CD1c-positive myeloid dendritic cell (primary cell): ENCODE data around the gene SNRNP35.
"Not testable (repeated sequence)": the region's sequence is repeated elsewhere in the genome, so short reads cannot be mapped to it uniquely, and the experiment has no call there.

Source experiments
- DNase-seq: peaks from one replicate; pipeline ENCODE4 v3.0.0-alpha.2; 2016; ENCODE audit errors: extremely low spot score

The SNRNP35 gene, protein sequence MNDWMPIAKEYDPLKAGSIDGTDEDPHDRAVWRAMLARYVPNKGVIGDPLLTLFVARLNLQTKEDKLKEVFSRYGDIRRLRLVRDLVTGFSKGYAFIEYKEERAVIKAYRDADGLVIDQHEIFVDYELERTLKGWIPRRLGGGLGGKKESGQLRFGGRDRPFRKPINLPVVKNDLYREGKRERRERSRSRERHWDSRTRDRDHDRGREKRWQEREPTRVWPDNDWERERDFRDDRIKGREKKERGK

DNA sequence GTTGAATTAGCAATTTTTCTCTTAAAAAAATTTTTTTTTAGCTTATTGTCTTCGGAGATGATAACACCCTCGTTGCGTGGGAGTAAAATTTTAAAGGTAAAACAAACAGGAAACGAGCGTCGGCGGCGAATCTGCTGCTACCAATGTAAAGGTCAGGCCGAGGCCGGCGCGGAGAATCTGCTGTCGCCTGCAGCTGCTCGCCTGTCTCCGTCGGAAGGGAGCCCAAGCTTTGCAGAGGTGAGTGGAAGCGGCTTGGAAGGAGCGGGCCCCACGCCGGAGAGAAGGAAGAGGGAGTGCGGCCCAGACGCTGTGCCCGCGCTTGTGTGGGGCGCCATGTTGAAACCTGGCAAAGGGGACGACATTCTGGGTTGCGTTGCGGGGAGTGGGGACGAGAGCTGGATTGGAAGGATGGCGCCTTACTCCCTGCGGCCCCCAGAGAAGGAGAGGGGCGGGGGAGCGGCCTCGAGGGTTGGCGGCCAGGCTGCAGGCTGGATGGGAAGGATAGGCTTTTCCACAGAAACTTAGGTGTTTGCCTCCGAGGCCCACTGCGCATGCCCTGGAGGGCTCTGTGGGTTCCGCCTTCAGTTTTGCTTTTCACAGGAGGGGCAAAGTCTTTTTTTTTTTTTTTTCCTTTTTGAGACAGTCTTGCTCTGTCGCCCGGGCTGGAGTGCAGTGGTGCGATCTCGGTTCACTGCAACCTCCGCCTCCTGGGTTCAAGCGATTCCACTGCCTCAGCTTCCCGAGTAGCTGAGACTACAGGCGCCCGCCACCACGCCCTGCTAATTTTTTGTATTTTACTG, at the start of gene SNRNP35:
SNRNP35 (plus strand) TSS at position 160 of the 800 bp plus-strand sequence. CDS start 7,402 bp downstream, outside the sequence.
- peak; percentile 90 for DNase-seq

DNA sequence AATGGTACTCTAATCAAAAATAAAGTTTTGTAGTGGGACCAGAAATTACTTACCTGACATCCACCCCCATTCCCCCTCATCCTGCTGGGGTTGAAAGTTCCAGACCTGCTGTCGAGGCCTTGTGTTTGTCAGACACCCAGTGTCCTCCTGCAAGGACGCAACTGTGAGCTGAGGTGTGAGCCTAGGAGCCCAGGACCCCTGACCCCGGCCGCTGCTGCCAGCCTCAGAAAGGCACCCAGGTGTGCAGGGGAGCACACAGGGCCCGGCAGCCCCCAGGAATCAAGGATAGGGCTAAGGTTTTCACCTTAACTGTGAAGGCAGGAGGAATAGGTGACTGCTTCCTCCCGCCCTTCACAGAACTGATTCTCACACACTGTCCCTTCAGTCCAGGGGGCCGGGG, 49.3 kb upstream of the SNRNP35 start:
- not testable (repeated sequence) for DNase-seq

DNA sequence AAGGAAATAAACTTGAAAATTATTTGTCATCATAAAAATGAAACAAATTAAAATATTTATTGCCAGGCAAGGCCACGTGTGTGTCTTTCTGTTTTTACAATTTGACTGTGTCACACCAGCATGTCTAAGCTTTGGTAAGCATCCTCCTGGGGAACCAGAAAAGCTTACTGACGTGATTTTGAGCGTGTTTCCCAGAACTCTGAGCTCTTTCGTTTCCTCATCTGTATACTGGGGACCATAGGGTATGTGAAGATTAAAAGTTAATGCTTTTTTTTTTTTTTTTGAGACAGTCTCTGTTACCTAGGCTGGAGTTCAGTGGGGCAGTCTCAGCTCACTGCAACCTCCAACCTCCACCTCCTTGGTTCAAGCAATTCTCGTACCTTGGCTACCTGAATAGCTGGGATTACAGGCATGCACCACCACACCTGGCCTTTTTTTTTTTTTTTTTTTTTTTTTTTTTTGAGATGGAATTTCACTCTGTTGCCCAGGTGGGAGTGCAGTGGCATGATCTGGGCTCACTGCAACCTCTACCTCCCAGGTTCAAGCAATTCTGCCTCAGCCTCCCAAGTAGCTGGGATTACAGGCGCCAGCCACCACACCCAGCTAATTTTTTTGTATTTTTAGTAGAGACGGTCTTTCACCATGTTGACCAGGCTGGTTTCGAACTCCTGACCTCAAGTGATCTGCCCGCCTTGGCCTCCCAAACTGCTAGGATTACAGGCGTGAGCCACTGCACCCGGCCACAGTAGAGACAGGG, 48.5 kb upstream of the SNRNP35 start:
- not testable (repeated sequence) for DNase-seq

DNA sequence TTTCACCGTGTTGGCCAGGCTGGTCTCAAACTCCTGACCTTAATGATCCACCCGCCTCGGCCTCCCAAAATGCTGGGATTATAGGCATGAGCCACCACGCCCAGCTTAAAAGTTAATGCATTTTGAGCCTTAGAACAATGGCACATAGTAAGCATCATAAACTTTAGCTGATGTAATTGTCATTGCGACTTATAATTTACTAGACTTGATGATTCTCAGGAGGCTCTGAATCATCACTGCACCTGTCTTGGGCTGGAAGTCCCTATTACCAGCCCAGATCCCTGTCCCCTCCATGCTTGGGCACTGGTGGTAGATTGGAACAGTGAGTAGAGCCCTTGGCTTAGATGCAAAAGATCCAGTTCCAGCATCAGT, 47.9 kb upstream of the SNRNP35 start:
- no peak for DNase-seq

DNA sequence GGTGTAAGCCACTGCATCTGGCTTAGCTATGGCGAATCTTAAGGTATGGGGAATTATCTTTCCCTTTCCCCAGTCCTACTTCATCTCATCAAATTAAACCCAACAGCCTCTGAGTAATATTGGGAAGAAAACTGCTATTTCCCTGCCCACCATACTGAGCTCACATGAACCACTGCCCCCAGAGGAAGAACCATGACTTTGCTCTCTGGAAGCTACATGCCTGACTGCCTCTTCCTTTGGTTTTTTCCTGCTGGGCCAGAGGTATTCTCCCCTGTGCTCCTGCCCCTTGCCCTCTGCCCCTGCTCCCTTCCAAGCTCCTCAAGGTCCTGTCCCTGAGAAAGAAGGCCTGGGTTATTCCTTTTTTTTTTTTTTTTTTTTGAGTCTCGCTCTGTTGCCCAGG, 36.6 kb upstream of the SNRNP35 start:
- DNase-seq: no peak

DNA sequence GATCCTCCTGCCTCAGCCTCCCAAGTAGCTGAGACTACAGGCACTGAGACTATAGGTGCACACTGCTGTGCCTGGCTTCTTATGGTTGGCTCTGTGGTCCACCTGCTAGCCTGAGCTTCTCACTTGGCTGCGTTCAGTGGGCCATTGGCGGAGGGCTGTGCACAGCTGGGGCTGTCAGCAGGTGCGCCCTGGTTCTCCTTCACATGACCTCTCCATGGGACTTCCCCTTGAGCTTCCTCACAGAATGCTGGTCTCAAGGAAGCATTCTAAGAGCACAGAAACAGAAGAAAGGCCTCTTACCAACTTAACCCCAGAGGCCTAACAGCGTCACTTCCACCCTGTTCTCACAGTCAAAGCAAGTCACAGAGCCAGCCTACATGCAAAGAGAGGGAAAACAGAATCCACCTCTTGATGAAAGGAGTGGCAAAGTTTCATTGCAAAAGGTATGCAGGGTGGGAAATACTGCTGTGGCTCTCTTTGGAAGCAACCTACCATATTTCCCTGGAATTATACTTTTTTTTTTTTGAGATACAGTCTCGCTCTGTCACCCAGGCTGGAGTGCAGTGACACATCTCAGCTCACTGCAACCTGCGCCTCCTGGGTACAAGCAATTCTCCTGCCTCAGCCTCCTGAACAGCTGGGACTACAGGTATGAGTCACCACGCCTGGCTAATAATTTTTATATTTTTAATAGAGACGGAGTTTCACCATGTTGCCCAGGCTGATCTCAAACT, 30.7 kb upstream of the SNRNP35 start:
- DNase-seq: no peak

DNA sequence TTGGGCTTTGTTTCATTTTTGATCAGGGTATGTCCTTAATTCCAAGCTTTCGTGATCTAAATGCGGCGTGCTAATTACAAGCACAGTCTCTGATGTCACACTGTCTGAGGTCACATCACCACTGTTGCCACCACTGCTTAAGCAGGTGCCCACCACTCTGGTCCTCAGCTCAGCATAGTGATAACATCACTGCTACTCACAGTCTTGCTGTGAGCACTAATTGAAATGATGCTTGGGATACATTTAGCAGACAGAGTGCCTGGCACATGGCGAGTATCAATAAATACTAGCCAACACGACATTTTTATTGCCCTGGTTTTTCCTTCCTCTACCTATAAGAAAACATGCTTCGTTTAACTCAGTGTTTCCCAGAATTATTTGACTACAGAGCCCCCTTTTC, 29.3 kb upstream of the SNRNP35 start:
- no peak for DNase-seq

DNA sequence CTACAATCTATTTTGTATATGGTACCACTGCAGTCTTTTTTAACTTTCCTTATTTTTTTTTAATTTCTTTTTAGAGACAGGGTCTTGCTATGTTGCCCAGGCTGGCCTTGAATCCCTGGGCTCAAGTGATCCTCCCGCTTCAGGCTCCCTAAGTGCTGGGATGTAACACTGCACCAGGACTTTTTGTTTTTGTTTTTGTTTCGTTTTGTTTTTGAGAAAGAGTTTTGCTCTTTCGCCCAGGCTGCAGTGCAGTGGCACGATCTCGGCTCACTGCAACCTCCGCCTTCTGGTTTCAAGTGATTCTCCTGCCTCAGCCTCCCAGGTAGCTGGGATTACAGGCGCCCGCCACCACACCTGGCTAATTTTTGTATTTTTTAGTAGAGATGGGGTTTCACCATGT, 28.8 kb upstream of the SNRNP35 start:
- DNase-seq: not testable (repeated sequence)

DNA sequence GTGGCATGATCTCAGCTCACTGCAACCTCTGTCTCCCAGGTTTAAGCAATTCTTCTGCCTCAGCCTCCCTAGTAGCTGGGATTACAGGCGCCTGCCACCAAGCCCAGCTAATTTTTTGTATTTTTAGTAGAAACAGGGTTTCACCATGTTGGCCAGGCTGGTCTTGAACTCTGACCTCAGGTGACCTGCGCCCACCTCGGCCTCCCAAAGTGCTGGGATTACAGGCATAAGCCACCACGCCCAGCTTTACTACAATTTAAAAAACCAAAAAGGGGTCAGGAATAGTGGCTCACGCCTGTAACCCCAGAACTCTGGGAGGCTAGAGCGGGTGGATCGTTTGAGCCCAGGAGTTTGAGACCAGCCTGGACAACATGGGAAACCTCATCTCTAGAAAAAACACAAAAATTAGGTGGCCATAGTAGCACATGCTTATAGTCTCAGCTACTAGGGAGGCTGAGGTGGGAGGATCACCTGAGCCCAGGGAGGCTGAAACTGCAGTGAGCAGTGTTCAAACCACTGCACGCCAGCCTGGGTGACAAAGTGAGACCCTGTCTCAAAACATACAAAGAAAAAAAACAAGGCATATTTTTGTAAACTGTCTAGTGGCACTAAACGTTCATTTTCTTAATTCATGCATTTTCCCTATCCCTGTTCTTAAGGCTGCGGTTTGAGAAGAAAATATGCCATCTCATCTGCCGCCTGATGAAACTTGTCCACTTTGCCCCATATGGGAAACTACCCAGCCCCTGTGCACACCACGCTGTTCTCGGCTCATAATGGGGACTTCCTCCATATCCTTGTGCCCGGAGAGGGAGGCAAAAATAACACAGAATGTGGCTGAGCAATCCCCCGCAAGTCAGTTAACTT, 25.8 kb upstream of the SNRNP35 start:
- DNase-seq: peak; percentile 84

DNA sequence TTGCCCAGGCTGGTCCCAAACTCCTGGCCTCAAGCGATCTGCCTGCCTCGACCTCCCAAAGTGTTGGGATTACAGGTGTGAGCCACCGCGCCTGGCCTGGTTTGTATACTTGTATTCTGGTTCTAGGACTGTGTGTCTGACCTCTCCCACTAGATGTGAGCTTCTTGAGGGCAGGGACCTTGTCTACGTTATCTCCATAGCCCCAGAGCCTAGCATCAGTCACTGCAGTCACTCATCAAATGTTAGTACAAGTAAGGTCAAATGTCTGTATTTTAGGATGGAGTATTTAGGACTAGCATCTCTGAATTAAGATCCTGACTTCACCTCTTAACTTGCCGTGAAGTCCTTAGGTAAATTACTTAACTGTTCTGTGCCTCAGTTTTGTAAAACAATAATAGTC, 24.3 kb upstream of the SNRNP35 start:
- no peak for DNase-seq

DNA sequence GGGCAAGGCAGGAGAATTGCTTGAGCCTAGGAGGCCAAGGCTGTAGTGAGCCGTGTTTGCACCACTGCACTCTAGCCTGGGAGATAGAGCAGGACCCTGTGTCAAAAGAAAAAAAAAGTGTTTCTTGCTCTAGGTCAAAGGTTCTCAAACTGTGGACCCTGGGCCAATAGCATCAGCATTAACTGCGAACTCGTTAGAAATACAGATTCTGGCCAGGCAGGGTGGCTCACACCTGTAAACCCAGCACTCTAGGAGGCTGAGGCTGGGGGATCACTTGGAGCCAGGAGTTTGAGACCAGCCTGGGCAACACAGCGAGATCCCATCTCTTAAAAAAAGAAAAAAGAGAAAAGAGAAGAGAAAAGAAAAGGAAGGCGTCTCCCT, 22.3 kb upstream of the SNRNP35 start:
- no peak for DNase-seq

DNA sequence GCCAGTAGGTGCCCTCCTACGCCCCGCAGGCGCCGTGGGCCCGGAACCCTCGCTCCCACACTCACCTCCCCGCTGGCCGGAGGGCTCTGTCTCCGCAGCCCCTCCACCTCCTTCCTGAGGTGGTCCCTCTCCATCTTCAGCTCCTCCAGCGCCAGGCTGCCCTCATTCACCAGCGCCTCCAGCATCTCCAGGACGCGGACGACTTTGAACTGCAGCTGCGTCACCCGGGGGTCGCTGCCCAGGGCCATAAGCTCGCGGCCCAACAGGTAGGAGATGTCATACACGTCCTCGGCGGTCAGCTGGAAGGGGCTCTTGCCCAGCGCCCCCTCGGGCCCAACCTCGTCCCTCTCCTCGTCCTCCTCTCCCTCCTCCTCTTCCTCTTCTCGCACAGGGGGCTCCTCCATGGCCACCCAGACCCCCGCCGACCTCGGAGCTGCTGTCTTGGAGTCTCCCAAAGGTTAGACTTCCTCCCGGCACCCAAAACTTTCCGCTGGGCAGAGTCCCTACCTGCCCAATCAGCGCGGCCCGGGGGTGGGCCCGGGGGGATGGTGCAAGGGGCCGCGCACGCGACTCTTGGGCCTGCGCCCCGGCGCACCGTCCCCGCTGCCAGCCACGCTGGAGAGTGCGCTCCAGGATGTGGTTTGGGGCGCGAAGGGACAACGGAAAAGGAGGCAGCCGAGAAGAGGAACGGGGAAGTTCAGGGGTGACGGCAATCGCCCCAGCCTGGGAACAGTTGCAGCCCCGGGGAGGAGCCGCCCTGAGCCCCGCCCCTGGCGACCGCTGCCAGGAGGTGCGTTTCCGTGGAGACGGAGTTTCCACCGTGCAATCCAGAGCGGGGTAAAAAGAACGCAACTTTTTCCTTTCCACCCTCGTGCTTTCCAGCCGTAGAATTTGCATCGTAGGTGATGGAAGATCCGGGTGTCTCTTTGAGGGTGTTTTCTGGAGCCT, 21.6 kb upstream of the SNRNP35 start, which contains the start of gene RILPL2:
RILPL2 (minus strand) TSS at position 668 of the 948 bp plus-strand sequence; CDS start at position 404, 264 bp downstream.
- peak; percentile 95 for DNase-seq

DNA sequence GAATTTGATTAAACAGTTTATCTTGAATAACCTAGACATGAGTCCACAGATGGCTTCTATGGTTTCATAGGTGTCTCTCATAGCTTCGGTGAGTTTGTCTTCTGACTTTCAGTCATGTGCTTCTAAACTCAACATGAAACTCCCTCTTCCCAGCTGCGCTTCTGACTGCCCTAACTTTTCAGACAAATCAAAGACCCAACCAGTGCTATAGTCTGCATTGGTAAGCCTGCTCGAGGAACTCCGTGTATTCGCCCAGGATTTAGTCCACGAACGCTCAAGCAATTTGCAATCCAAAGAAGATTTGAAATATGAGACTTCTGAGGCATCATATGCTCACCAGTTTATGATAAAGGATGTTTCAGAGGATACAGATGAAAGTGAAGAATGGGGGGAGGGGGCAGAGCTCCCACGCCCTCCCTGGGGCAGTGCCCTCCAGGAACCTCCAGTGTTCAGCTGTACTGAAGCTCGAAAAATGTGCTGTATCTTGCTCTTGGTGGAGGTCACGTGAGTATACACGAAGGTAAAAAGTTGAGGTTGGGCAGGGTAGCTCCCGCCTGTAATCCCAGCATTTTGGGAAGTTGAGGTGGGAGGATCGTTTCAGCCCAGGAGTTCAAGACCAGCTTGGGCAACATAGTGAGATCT, 16.3 kb upstream of the SNRNP35 start:
- no peak for DNase-seq

DNA sequence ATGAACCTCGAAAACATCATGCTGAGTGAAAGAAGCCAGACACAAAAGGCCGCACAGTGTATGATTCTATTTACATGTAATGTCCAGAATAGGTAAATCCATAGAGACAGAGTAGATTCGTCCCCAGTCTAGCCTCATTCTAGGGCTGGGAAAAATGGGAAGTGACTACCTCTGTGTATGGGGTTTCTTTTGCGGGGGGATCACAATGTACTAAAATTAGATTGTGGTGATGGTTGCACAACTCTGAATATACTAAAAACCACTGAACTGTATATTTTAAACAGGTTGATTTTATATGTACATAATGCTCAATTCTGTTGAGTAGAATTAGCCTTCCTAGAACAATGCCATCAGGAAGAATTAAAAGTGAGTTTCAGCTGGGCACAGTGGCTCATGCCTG, 15.2 kb upstream of the SNRNP35 start:
- DNase-seq: peak; percentile 49

DNA sequence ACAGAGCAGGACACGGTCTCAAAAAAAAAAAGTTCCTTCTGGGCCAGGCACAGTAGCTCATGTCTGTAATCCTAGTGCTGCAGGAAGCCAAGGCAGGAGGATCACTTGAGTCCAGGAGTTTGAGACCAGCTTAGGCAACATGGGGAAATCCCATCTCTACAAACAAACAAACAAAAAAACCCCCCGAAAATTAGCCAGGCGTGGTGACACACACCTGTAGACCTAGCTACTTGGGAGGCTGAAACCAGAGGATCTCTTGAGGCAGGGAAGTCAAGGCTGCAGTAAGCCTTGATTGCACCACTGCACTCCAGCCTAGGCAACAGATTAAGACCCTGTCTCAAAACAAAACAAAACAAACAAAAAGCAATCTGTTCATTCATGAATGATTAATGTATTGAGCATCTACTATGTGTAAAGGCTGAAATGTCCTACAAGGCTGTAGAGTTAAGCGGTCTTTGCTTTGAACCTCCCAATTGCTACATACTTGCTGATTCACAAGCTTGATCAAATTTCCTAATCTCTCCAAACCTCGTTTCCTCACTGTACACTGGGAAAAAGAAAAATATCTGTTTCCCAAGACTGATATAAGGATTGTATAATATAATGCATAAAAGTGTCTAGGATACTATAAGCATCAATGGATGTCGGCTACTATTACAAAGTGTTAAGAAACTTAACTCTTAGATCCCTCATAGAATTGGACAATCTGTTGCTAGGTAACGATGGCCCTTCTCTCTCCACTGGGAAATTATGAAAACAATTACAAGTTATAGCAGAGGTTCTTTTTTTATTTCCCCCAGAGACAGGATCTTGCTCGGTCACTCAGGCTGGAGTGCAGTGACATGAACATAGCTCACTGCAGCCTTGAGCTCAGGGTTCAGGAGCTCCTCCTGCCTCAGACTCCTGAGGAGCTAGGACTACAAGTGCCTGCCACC, 13.6 kb upstream of the SNRNP35 start:
- peak; percentile 40 for DNase-seq

DNA sequence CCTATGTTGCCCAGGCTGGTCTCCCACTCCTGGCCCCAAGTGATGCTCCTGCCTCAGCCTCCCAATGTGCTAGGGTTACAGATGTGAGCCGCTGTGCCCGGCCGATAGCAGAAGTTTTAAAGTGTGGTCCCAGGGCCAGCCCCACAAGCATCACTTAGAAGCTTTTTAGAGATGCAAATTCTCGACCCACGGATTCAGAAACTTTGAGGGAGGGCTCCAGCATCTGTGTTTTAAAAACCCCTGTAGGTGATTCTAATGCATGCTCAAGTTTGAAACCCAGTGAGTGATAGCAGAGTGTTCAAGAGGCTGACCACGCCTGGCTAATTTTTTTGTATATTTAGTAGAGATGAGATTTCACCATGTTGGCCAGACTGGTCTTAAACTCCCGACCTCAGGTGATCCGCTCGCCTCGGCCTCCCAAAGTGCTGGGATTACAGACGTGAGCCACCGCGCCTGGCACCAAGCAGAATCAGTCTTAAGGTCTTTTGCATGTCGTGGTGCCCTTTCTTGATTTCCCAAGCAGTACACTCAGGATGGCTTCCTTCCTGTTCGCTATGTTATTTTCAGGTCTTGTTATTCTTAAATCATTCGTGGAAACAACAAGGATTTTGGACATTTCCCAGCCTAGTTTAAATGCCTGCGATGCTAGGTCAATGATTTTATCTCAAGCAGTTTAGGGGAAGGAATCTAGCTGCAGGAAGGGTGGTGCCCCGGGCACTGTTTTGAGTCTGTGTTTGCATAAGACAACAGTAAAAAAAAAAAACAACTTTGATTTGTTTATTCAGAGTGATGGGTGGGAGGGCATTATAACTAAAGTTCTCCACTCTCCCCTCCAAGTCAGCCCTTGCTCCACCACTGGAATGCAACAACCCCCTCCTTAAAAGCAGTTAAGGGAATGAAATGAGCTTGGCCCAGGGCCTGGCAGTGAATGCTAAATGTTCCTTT, 12.3 kb upstream of the SNRNP35 start:
- no peak for DNase-seq

DNA sequence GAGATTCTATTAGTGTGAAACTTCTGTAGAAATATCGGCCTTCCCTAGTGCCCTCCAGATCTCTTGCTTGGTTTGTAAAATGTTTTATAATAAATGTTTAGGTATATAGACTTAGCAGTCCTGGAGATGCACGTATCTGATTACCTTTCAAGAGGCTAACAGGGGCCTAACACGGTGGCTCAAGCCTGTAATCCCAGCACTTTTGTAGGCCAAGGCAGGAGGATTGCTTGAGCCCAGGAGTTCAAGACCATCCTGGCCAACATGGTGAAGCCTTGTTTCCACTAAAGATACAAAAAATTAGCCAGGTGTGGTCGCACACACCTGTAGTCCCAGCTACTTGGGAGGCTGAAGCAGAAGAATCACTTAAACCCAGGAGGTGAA, 11.6 kb upstream of the SNRNP35 start:
- no peak for DNase-seq
